Activated T-helper 1 cell treated with anti-CD3 and anti-CD28 coated beads, Interleukin-12 subunit alpha, Interleukin-12 subunit beta, Interleukin-2, Interleukin-4 antibody, amounts not matched to agents 30 ng/mL and 10 ng/mL and 1 ng/mL, durations not matched to agents 14 hours and 24 hours and 36 hours (primary cell): ENCODE data around the gene ZFHX3. TPM values are rescaled to one million over a fixed set of nuclear protein-coding genes. Genes with fewer than 3 reads are reported as not detected.

Source experiments
- DNase-seq: peaks from one replicate; pipeline ENCODE4 v3.0.0; 2021; ENCODE audit warnings: low spot score
- H3K27ac Mint-ChIP-seq: one replicate; pipeline ENCODE4 v1.8.0; 2021; ENCODE audit warnings: mild to moderate bottlenecking, mixed read lengths
- H3K27me3 Mint-ChIP-seq: one replicate; pipeline ENCODE4 v1.8.0; 2022; ENCODE audit warnings: mild to moderate bottlenecking, moderate library complexity, mixed read lengths; ENCODE audit not compliant: insufficient read depth
- H3K36me3 Mint-ChIP-seq: one replicate; pipeline ENCODE4 v1.8.0; 2021; ENCODE audit warnings: low read depth, mixed read lengths
- H3K4me1 Mint-ChIP-seq: one replicate; pipeline ENCODE4 v1.8.0; 2021; ENCODE audit warnings: low read depth, mixed read lengths
- H3K4me3 Mint-ChIP-seq: one replicate; pipeline ENCODE4 v1.8.0; 2021; ENCODE audit warnings: mild to moderate bottlenecking, moderate library complexity, mixed read lengths
- H3K9me3 Mint-ChIP-seq: one replicate; pipeline ENCODE4 v1.8.0; 2021; ENCODE audit warnings: mixed read lengths
- intact Hi-C: fragments of 100-400 bp; cut with micrococcal nuclease; formaldehyde crosslinking; loops from one replicate; pipeline ENCODE4 v1.15.1; 2024
- total RNA-seq: library from RNA; stranded (reverse); gene quantifications from 2 replicates; pipeline ENCODE4 v1.2.3, GENCODE V29; 2022

The ZFHX3 gene
- total RNA-seq, 1 donor from 2014 or later, result 0.34 TPM

GRCh38 chr16:72876981-72877373 is 171.0 kb downstream of the ZFHX3 start:
- peaks cover 28% of the 10 kb centered on the region for H3K4me1 Mint-ChIP-seq
- intact Hi-C loops, result no loop called here
- no peaks in the 10 kb centered on the region for H3K36me3 Mint-ChIP-seq

GRCh38 chr16:72876221-72876620 is 171.7 kb downstream of the ZFHX3 start:
- intact Hi-C loops, result no loop called here
- DNase-seq, result no peak
- Mint-ChIP-seq H3K36me3 (no peaks in the 10 kb centered on the region), H3K27me3 (peaks cover 2% of the 10 kb centered on the region), H3K27ac (no peak overlapping the region), H3K9me3 (no peaks in the 10 kb centered on the region), H3K4me3 (no peak overlapping the region), H3K4me1 (peaks cover 28% of the 10 kb centered on the region)

More at GRCh38 chr16:72876981-72877373, 171.0 kb downstream of the ZFHX3 start:
- H3K4me3 Mint-ChIP-seq, result no peak overlapping the region
- peaks cover 2% of the 10 kb centered on the region for H3K27me3 Mint-ChIP-seq
- H3K9me3 Mint-ChIP-seq, result no peaks in the 10 kb centered on the region
- no peak for DNase-seq
- H3K27ac Mint-ChIP-seq, result no peak overlapping the region

DNA sequence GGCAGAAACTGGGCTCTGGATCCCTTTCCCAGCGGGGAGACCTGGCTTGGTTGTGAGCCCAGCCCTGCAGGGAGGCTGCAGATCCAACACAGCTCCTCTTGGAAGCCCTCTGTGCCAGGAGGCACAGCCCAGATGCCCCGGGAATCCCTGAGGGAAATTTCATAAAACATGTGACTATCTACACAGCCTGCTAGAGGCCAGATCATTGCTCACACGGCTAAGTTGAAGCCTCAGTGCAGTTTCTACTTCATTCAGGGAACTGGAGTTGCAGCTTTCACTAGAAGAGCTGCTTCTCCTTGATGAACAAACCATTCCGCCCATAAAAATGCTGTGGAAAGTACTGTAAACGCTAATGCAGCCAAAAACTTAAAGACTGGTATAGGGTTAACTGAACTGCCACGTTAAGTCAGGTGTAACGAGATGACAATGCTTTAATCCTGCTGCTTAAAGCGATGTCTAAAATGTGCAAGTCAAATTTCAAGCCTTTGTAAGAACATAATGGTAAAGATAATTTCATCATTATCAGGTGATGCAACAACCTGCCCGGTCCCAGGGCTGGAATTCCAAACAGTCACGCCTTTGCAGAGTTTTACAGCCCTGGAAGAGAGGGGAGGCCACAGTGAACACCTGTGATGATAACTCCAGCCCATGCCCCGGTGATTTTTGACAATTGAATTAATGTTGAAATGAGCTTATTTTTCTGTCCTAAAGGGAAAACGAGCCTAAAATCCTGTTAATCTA is 172.5 kb downstream of the ZFHX3 start:
- no peak for DNase-seq
- intact Hi-C loops, result no loop called here
- H3K9me3 Mint-ChIP-seq, result no peaks in the 10 kb centered on the region

GRCh38 chr16:72873853-72874252 is 174.1 kb downstream of the ZFHX3 start:
- H3K4me3 Mint-ChIP-seq, result no peak overlapping the region
- H3K36me3 Mint-ChIP-seq, result no peaks in the 10 kb centered on the region
- intact Hi-C loops, result no loop called here
- no peak overlapping the region for H3K27ac Mint-ChIP-seq
- peaks cover 28% of the 10 kb centered on the region for H3K4me1 Mint-ChIP-seq
- H3K27me3 Mint-ChIP-seq, result peaks cover 2% of the 10 kb centered on the region
- no peaks in the 10 kb centered on the region for H3K9me3 Mint-ChIP-seq
- DNase-seq, result no peak

More for the DNA sequence above, 172.5 kb downstream of the ZFHX3 start:
- no peak overlapping the region for H3K4me3 Mint-ChIP-seq
- H3K4me1 Mint-ChIP-seq, result peaks cover 28% of the 10 kb centered on the region
- H3K27ac Mint-ChIP-seq, result no peak overlapping the region
- H3K27me3 Mint-ChIP-seq, result peaks cover 2% of the 10 kb centered on the region
- H3K36me3 Mint-ChIP-seq, result no peaks in the 10 kb centered on the region

GRCh38 chr16:72873044-72873443 is 174.9 kb downstream of the ZFHX3 start:
- H3K27me3 Mint-ChIP-seq, result peaks cover 2% of the 10 kb centered on the region
- no peaks in the 10 kb centered on the region for H3K9me3 Mint-ChIP-seq
- peaks cover 28% of the 10 kb centered on the region for H3K4me1 Mint-ChIP-seq
- no peak overlapping the region for H3K4me3 Mint-ChIP-seq
- no peak for DNase-seq
- no peak overlapping the region for H3K27ac Mint-ChIP-seq
- no peaks in the 10 kb centered on the region for H3K36me3 Mint-ChIP-seq
- intact Hi-C loops, result no loop called here

DNA sequence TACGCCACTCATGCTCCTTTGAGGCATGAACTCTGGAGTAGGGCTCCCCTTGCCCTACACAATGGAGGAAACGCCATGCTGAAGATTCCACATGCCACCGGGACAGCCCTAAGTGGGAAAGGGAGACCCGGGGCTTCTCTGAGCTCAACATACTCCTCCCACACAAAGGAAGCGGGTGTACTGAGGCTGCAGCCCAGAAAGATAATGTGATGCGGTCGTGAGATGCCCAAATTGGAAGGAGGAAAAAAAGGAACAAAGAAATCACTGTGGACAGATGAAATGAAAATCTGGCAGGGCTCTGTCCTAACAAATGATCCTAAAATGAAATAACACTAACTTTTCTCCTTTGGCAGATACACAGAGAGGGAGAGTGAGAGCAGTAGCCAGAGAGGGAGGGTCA is 182.1 kb downstream of the ZFHX3 start:
- intact Hi-C loops, result no loop called here
- H3K4me3 Mint-ChIP-seq, result no peak overlapping the region
- H3K36me3 Mint-ChIP-seq, result no peaks in the 10 kb centered on the region
- no peak for DNase-seq
- H3K9me3 Mint-ChIP-seq, result no peaks in the 10 kb centered on the region
- H3K4me1 Mint-ChIP-seq, result no peaks in the 10 kb centered on the region
- no peak overlapping the region for H3K27ac Mint-ChIP-seq
- peaks cover 5% of the 10 kb centered on the region for H3K27me3 Mint-ChIP-seq

DNA sequence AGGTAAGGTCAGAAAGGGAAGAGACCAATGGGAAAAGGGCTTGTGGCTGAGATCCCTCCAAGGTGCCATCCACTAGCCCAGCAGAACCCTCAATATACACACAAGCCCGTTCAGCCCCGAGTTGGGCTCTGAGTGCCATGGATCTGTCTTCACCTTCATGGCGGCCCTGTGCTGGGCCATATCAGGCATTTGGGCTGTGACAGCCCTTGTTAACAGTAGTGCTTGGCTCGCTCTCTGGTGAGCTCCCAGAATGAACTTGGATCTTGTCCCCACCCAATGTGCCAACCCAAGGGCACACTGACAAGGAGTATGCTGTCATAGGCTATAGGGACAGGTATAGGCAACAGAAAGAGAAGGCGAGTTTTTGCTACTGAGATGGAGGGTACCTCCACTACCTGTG is 182.7 kb downstream of the ZFHX3 start:
- no peaks in the 10 kb centered on the region for H3K9me3 Mint-ChIP-seq
- H3K27me3 Mint-ChIP-seq, result peaks cover 5% of the 10 kb centered on the region
- H3K4me3 Mint-ChIP-seq, result no peak overlapping the region
- H3K27ac Mint-ChIP-seq, result no peak overlapping the region
- no peaks in the 10 kb centered on the region for H3K36me3 Mint-ChIP-seq
- no peaks in the 10 kb centered on the region for H3K4me1 Mint-ChIP-seq
- intact Hi-C loops, result no loop called here
- no peak for DNase-seq

DNA sequence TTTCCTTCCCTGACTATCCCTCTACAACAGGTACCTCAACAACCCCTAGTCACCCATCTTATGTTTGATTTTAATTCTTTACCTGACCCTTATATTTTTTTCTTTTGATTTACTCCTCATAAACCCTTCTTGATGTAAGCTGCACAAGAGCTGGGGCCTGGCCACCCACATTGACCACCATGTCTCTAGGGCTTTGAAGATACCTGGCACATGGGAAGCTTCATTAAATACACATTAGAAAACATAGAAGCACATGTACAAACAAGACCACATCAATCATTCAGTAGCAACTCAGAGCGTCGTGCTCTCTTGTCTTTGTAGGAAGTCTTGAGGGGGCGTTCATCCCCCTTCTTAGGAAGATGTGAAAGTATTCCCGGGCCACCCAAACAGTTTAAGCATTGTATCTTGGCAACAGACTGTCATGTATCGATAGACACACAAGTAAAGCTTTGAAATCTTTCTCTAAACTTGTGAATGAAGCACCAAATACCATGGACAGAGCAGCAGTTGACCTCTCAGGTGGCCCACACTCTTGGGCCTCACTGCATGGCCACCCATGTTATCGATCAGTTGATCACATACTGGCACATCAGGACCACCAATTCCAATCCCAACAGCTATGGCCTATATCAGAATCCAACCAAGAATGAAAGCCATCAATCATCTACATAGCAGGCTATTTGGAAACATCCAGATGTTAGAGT is 183.6 kb downstream of the ZFHX3 start:
- H3K27me3 Mint-ChIP-seq, result peaks cover 5% of the 10 kb centered on the region
- H3K4me3 Mint-ChIP-seq, result no peak overlapping the region
- no peaks in the 10 kb centered on the region for H3K36me3 Mint-ChIP-seq
- intact Hi-C loops, result no loop called here
- no peaks in the 10 kb centered on the region for H3K9me3 Mint-ChIP-seq
- DNase-seq, result no peak
- no peak overlapping the region for H3K27ac Mint-ChIP-seq
- H3K4me1 Mint-ChIP-seq, result no peaks in the 10 kb centered on the region

DNA sequence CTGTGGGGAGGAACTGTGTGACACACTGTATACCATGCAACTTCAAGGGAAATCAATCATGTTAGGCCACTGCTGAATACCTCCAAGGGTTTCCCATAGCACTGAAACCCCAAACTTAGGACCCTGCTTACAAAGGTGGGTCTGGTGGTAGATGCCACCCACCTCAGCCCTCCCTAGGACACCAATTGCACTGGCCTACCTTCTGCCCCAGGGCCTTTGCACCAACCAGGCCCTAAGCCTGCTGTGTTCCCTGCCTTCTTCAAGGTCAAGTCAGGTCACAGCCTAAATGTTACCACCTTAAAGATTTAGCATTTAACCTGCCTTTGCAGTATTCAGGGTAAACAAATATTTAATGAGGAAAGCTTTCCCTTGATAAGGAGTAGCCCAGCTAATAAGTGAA is 185.8 kb downstream of the ZFHX3 start:
- H3K36me3 Mint-ChIP-seq, result no peaks in the 10 kb centered on the region
- no peaks in the 10 kb centered on the region for H3K9me3 Mint-ChIP-seq
- H3K27ac Mint-ChIP-seq, result no peak overlapping the region

GRCh38 chr16:72860726-72861562 is 187.0 kb downstream of the ZFHX3 start:
- Mint-ChIP-seq H3K9me3 (no peaks in the 10 kb centered on the region), H3K27ac (no peak overlapping the region), H3K36me3 (no peaks in the 10 kb centered on the region), H3K4me1 (no peaks in the 10 kb centered on the region), H3K4me3 (no peak overlapping the region), H3K27me3 (peaks cover 1% of the 10 kb centered on the region)
- intact Hi-C loops, result no loop called here
- no peak for DNase-seq

More for the DNA sequence above, 185.8 kb downstream of the ZFHX3 start:
- Mint-ChIP-seq H3K4me1 (no peaks in the 10 kb centered on the region), H3K27me3 (peaks cover 5% of the 10 kb centered on the region), H3K4me3 (no peak overlapping the region)
- no peak for DNase-seq
- intact Hi-C loops, result no loop called here

GRCh38 chr16:72859581-72859980 is 188.3 kb downstream of the ZFHX3 start:
- Mint-ChIP-seq H3K9me3 (no peaks in the 10 kb centered on the region), H3K36me3 (no peaks in the 10 kb centered on the region), H3K4me1 (no peaks in the 10 kb centered on the region), H3K27me3 (peaks cover 3% of the 10 kb centered on the region), H3K27ac (no peak overlapping the region), H3K4me3 (no peak overlapping the region)
- no peak for DNase-seq
- intact Hi-C loops, result loop anchor here (5.0 kb wide), 1 partner anchor 357 kb away; no protein-coding TSS in a partner anchor

- DNase-seq, result no peak
- Mint-ChIP-seq H3K36me3 (no peaks in the 10 kb centered on the region), H3K4me1 (no peaks in the 10 kb centered on the region), H3K4me3 (no peak overlapping the region), H3K27ac (no peak overlapping the region), H3K27me3 (peaks cover 3% of the 10 kb centered on the region), H3K9me3 (no peaks in the 10 kb centered on the region)
- intact Hi-C loops, result loop anchor here (1.0 to 5.0 kb wide), 2 partner anchors 44 to 357 kb away; no protein-coding TSS in a partner anchor
These were observed 189.0 kb downstream of the ZFHX3 start for GRCh38 chr16:72858665-72859493.
